Heart right ventricle (tissue), 16 donors: Measurements from ENCODE around the gene DLEU7. TPM values are rescaled to one million over a fixed set of nuclear protein-coding genes. Genes with fewer than 3 reads are reported as not detected.

Experiments used
- ATAC-seq, 8 donors: fragments of 200-7000 bp; cut with Tn5 transposase; one replicate each; pipeline ENCODE4 v1.9.1; 2020; ENCODE audit warnings: mild to moderate bottlenecking in 8 of 8, moderate library complexity in 8 of 8, moderate number of reproducible peaks in 1 of 8
- DNase-seq, 2 donors: peaks; one replicate each; pipeline ENCODE4 v3.0.0-alpha.2; 2020
- H3K27ac ChIP-seq, 10 donors: fragments of 200-600 bp; sonication (generic) in 2 of 10; one replicate each; pipeline versions ENCODE4 v1.5.0 to v1.8.0; 2020 to 2022; ENCODE audit warnings: mild to moderate bottlenecking in 3 of 10
- H3K27me3 ChIP-seq, 7 donors: fragments of 200-600 bp; one replicate each; pipeline ENCODE4 v1.8.0; 2021 to 2022; ENCODE audit warnings: mild to moderate bottlenecking in 2 of 7
- H3K36me3 ChIP-seq, 9 donors: fragments of 200-600 bp; sonication (generic) in 1 of 9; one replicate each; pipeline versions ENCODE4 v1.5.0 to v1.8.0; 2020 to 2022; ENCODE audit warnings: mild to moderate bottlenecking in 2 of 9
- H3K4me1 ChIP-seq, 9 donors: fragments of 200-600 bp; sonication (generic) in 1 of 9; one replicate each; pipeline versions ENCODE4 v1.5.0 to v1.8.0; 2020 to 2022; ENCODE audit warnings: mild to moderate bottlenecking in 4 of 9
- H3K4me3 ChIP-seq, 10 donors: fragments of 200-600 bp; sonication (generic) in 2 of 10; one replicate each; pipeline versions ENCODE4 v1.5.0 to v1.8.0; 2020 to 2022; ENCODE audit warnings: mild to moderate bottlenecking in 7 of 10, moderate library complexity in 2 of 10
- H3K9me3 ChIP-seq, 11 donors: fragments of 200-600 bp in 10 of 11; sonication (generic) in 2 of 11; one replicate each; pipeline versions ENCODE4 v1.5.0 to v1.8.0; 2013 to 2022; ENCODE audit warnings: mild to moderate bottlenecking in 2 of 11, control low read depth in 1 of 11, moderate library complexity in 1 of 11
- WGBS, 2 donors: extraction: QIAGEN DNeasy Blood & Tissue Kit; methylation state at CpG; one replicate each; pipeline ENCODE4 v1.1.7; 2013; ENCODE audit warnings: inconsistent platforms in 1 of 2; 5-methylcytosine and 5-hydroxymethylcytosine counted together
- intact Hi-C, 10 donors: fragments of 100-400 bp; cut with DNase I; formaldehyde crosslinking; loops; one replicate each; pipeline versions ENCODE4 v1.11.1 to v1.14.2; 2022
- polyA plus RNA-seq, 2 donors: library from polyadenylated mRNA; stranded (reverse); fragments of 200-250 nt; gene quantifications; one replicate each; pipeline ENCODE4 v1.2.3, GENCODE V29; 2013
- total RNA-seq, 10 donors: library from RNA; stranded (reverse); fragmentation: NEBNext Ultra II Directional in 3 of 10; extraction: Animal tissue kit (Norgen Biotek cat#: 25700) in 3 of 10; gene quantifications; one replicate each; pipeline versions ENCODE4 v1.2.1 to v1.2.4, GENCODE V29; 2021 to 2023
- TF ChIP-seq, protein P1 (sequence below), 9 donors: fragments of 200-600 bp; sonication (generic) in 2 of 9; IDR thresholded peaks; one replicate each; pipeline versions ENCODE4 v1.5.0 to v1.8.0; 2021 to 2022; ENCODE audit warnings: antibody characterized with exemption in 9 of 9, mild to moderate bottlenecking in 5 of 9, moderate library complexity in 1 of 9
- donor health status: Arrhythmogenic right ventricular cardiomyopathy.
- donor health status: ischemic (EF 13 %, LVEDD 7.1; RV severe dilation, severe dysfunction).
- donor health status: healthy with polysubstance abuse.
- donor health status: DM: no; HTN: yes; CAD: no.
- donor health status: DM: no; HTN: no; CAD: no.
- donor health status: ischemic (EF 25% LVEDD 6.9; RV normal size, moderate dysfunction).
- donor health status: ischemic (EF 25% LVEDD 5.7; RV mildly dilated, moderate dysfunction).
- donor health status: healthy.
- donor health status: DM: yes; HTN: yes; CAD: no.
- donor health status: Ischemic cardiomyopathy.
- donor health status: ischemic (EF 35%, LVEDD 5.7; RV mildly dilated, moderate dysfunction).
- donor health status: nonischemic (EF 11% LVEDD 7.7; RV severe dilation, severe dysfunction).
- donor health status: DM: yes; HTN: yes; CAD: no.
- donor health status: PGD.
- donor health status: ischemic (EF 29% LVEDD 5.4; RV normal size, mild dysfunction).
- donor health status: nonischemic (EF 23%, LVEDD 6.1; RV moderate dilation, normal function).

Gene DLEU7
- total and polyA plus RNA-seq, 12 donors, result 0.03 to 0.49 (median 0.12) TPM; not detected in 7

DNA sequence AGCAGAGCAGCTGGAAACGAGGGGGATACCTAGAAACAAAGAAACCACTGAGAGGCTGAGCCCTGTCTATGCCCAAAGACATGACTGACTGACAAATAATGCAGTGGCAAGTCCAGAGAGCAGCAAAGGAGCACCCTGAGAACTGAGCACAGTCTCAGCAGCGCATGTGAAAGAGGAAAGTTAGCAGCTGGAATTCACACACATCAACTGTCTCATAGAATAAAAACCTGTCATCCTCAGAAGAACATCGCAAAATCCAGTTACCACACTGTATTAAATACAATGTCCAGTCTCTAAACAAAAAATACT, 24.1 kb upstream of the DLEU7 start:
- no peaks in the 10 kb centered on the region for H3K4me1 ChIP-seq
- 68 to 69% methylated on average over 3 of the region's 3 CpGs for WGBS, 2 donors

DNA sequence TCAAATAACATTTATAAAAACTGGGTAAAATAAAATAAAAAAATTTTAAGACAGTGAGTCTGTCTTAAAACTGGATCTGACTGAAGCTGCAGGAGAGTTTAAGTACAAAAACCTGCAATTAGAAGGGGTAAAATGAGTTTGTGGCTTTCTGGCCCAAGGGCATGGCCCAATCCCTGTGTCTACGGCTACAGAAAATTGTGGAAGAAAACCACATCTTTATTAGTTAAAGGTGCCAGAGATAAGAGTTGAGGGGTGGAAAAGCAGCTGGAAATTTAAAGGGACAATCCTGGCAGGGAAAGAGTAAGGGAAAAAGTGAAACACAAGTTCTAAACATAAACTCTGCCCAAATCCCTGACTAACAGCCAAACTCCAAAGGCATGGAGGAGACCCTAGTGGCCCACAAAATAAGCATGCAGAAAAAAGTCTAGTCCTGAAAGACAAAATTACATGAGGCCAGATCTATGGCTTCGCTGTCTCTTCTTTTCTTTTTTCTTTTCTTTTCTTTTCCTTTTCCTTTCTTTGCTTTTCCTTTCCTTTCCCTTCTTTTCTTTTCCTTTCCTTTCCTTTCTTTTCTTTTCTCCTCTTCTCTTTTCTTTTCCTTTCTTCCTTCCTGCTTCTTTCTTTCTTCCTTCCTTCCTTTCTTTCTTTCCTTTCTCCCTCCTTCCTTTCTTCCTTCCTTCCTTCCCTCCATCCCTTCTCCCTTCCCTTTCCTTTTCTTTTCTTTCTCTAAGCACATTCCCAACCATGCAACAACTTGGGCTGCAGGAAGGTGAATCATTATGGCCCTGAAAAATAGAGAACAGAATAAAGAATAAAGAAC, 23.5 kb upstream of the DLEU7 start:
- WGBS, 2 donors, result 82 to 91% methylated on average over 2 of the region's 2 CpGs
- DNase-seq (no peak), ATAC-seq (no peak)
- Histone ChIP-seq H3K27me3 (no peaks in the 10 kb centered on the region), H3K36me3 (no peaks in the 10 kb centered on the region), H3K9me3 (peaks cover 0 to 15% (median 0%) of the 10 kb centered on the region in 11 donors), H3K4me1 (no peaks in the 10 kb centered on the region), H3K4me3 (no peak overlapping the region), H3K27ac (no peak overlapping the region)
- TF ChIP-seq, protein P1, sequence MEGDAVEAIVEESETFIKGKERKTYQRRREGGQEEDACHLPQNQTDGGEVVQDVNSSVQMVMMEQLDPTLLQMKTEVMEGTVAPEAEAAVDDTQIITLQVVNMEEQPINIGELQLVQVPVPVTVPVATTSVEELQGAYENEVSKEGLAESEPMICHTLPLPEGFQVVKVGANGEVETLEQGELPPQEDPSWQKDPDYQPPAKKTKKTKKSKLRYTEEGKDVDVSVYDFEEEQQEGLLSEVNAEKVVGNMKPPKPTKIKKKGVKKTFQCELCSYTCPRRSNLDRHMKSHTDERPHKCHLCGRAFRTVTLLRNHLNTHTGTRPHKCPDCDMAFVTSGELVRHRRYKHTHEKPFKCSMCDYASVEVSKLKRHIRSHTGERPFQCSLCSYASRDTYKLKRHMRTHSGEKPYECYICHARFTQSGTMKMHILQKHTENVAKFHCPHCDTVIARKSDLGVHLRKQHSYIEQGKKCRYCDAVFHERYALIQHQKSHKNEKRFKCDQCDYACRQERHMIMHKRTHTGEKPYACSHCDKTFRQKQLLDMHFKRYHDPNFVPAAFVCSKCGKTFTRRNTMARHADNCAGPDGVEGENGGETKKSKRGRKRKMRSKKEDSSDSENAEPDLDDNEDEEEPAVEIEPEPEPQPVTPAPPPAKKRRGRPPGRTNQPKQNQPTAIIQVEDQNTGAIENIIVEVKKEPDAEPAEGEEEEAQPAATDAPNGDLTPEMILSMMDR (IDR thresholded peaks at IDR 0.05), result no peak
- intact Hi-C loops, result no loop called here

More for the DNA sequence above, 24.1 kb upstream of the DLEU7 start:
- TF ChIP-seq, protein P1 (IDR thresholded peaks at IDR 0.05), result no peak
- H3K9me3 ChIP-seq, result peaks cover 0 to 10% (median 0%) of the 10 kb centered on the region in 11 donors
- ATAC-seq (no peak), DNase-seq (no peak)
- no peaks in the 10 kb centered on the region for H3K27me3 ChIP-seq
- no peaks in the 10 kb centered on the region for H3K36me3 ChIP-seq
- H3K4me3 ChIP-seq, result no peak overlapping the region
- no peak overlapping the region for H3K27ac ChIP-seq
- intact Hi-C loops, result no loop called here

DNA sequence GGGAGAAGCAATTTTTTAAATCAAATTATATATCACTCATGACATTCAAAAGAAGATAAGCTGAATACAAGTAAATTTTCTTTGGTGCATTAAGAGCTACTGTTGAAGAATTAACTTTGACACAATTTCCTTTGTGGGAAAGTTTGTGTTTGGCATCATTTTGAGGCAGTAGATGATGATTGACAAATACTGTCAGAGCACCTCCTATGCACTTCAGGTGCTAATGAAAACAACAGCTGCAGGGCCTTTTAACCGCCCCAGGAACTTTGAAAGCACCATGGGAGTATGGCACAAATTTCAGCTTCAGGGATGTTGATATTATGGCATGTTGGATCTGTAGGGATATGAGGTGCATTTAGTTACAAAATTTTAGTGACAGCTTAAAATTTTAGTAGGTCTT, 21.0 kb upstream of the DLEU7 start:
- TF ChIP-seq, protein P1 (IDR thresholded peaks at IDR 0.05), result no peak
- H3K27me3 ChIP-seq, result no peaks in the 10 kb centered on the region
- peaks cover 0 to 39% (median 0%) of the 10 kb centered on the region in 11 donors for H3K9me3 ChIP-seq
- no peaks in the 10 kb centered on the region for H3K36me3 ChIP-seq
- WGBS, 2 donors, result 87 to 91% methylated on average over 1 of the region's 1 CpG
- ATAC-seq, result no peak
- no peaks in the 10 kb centered on the region for H3K4me1 ChIP-seq
- intact Hi-C loops, result no loop called here
- H3K27ac ChIP-seq, result no peak overlapping the region
- no peak overlapping the region for H3K4me3 ChIP-seq
- DNase-seq, result no peak

DNA sequence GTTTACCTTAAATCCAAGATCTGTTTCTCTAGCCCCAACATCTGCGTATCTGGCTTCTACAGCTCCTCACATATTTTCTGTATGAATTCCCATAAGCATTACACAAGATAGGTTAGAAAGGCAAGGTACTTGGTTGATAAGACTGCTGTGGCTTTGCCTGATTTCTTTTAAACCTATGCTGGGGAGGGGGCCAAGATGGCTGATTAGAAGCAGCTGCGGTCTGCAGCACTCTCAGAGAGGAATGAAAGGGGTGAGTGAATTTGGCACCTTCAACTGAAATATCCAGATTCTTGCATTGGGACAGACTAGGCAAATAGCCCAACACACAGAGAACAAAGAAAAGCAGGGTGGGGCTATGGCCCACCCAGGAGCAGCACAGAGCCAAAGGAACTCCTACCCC, 12.2 kb upstream of the DLEU7 start:
- H3K4me3 ChIP-seq, result no peak overlapping the region
- TF ChIP-seq, protein P1 (IDR thresholded peaks at IDR 0.05), result no peak
- H3K36me3 ChIP-seq, result no peaks in the 10 kb centered on the region
- WGBS, 2 donors, result 83 to 92% methylated on average over 2 of the region's 2 CpGs
- H3K4me1 ChIP-seq, result no peaks in the 10 kb centered on the region
- ATAC-seq, result no peak
- DNase-seq, result no peak
- no peak overlapping the region for H3K27ac ChIP-seq
- H3K27me3 ChIP-seq, result peaks cover 0 to 4% (median 0%) of the 10 kb centered on the region in 7 donors
- peaks cover 0 to 41% (median 13%) of the 10 kb centered on the region in 11 donors for H3K9me3 ChIP-seq
- intact Hi-C loops, result no loop called here
